GM18520 (cell line): ENCODE results near the gene MAP3K15.

Experiments used
- ATAC-seq: cut with Tn5 transposase; IDR thresholded peaks from one replicate; pipeline ENCODE4 v1.9.1; 2021; ENCODE audit not compliant: unreplicated experiment

Gene MAP3K15

GRCh38 chrX:19403696-19404095, 111.6 kb downstream of the MAP3K15 start:
- no peak for ATAC-seq

- no peak for ATAC-seq
These were observed 122.6 kb downstream of the MAP3K15 start for GRCh38 chrX:19392703-19393102.

GRCh38 chrX:19392078-19392477, 123.2 kb downstream of the MAP3K15 start:
- ATAC-seq, result no peak

GRCh38 chrX:19389227-19389845, 126.0 kb downstream of the MAP3K15 start:
- no peak for ATAC-seq

- no peak for ATAC-seq
These were observed 126.6 kb downstream of the MAP3K15 start for GRCh38 chrX:19388741-19389140.

GRCh38 chrX:19388064-19388679, 127.1 kb downstream of the MAP3K15 start:
- ATAC-seq, result no peak

- ATAC-seq, result no peak
These were observed 128.6 kb downstream of the MAP3K15 start for GRCh38 chrX:19386679-19387078.

GRCh38 chrX:19382555-19383145, 132.7 kb downstream of the MAP3K15 start:
- no peak for ATAC-seq

GRCh38 chrX:19381326-19381725, 134.0 kb downstream of the MAP3K15 start:
- no peak for ATAC-seq

- no peak for ATAC-seq
These were observed 137.5 kb downstream of the MAP3K15 start for GRCh38 chrX:19377799-19378198.

GRCh38 chrX:19375546-19375945, 139.8 kb downstream of the MAP3K15 start:
- ATAC-seq, result no peak

GRCh38 chrX:19373351-19373891, 141.9 kb downstream of the MAP3K15 start:
- no peak for ATAC-seq

- no peak for ATAC-seq
These were observed 142.6 kb downstream of the MAP3K15 start for GRCh38 chrX:19372547-19373331.

- ATAC-seq, result no peak
These were observed 143.2 kb downstream of the MAP3K15 start for GRCh38 chrX:19372170-19372546.

GRCh38 chrX:19370061-19370460, 145.2 kb downstream of the MAP3K15 start:
- no peak for ATAC-seq

GRCh38 chrX:19368576-19368975, 146.7 kb downstream of the MAP3K15 start:
- ATAC-seq, result no peak

- no peak for ATAC-seq
These were observed 153.6 kb downstream of the MAP3K15 start for GRCh38 chrX:19361701-19362100.

GRCh38 chrX:19360903-19361302, 154.4 kb downstream of the MAP3K15 start:
- ATAC-seq, result no peak

- ATAC-seq, result no peak
These were observed 156.8 kb downstream of the MAP3K15 start for GRCh38 chrX:19358521-19358920.

GRCh38 chrX:19354625-19355024, 160.7 kb downstream of the MAP3K15 start:
- no peak for ATAC-seq

GRCh38 chrX:19350941-19351384, 164.3 kb downstream of the MAP3K15 start:
- ATAC-seq, result peak; percentile 74
